B cell (primary cell): ENCODE measurements around the gene GTF3A. TPM values are rescaled to one million over a fixed set of nuclear protein-coding genes. Genes with fewer than 3 reads are reported as not detected.

Experiments used
- ATAC-seq: fragments of 200-7000 bp; cut with Tn5 transposase; one replicate; pipeline ENCODE4 v1.10.0; 2021; ENCODE audit warnings: low read depth, mild to moderate bottlenecking, moderate number of reproducible peaks, moderate library complexity
- CTCF ChIA-PET: fragments of 350-600 bp; sonication (Branson Sonifier 250); formaldehyde crosslinking; loops from one replicate; lab custom pipeline; 2021; ENCODE audit warnings: antibody characterized with exemption, inconsistent platforms; lab: Charles Lee
- POLR2A ChIA-PET: fragments of 350-600 bp; sonication (Branson Sonifier 250); formaldehyde crosslinking; loops from one replicate; lab custom pipeline; 2021; ENCODE audit warnings: antibody characterized with exemption; lab: Charles Lee
- DNase-seq: peaks from one replicate; pipeline ENCODE4 v3.0.0; 2013
- H2AFZ ChIP-seq: 2 replicates; pipeline ENCODE4 v1.6.1; 2012; ENCODE audit warnings: mild to moderate bottlenecking, low read depth, low read length; ENCODE audit not compliant: insufficient read depth, poor library complexity, severe bottlenecking
- H3K27ac ChIP-seq, 2 donors: 1 replicate in 1 of 2; 2 replicates in 1 of 2; pipeline ENCODE4 v1.5.1; 2012 to 2013; ENCODE audit warnings: low read length in 2 of 2, mild to moderate bottlenecking in 2 of 2, moderate library complexity in 1 of 2
- H3K27me3 ChIP-seq, 4 experiments: fragments of 200-600 bp in 1 of 4; sonication (generic) in 1 of 4; replicated peaks in 1 of 4; 1 replicate in 2 of 4; 2 replicates in 2 of 4; pipeline versions ENCODE4 v1.6.1 to v1.7.0; 2013 to 2016; ENCODE audit warnings: low read length in 3 of 4, mild to moderate bottlenecking in 2 of 4, mixed read lengths in 1 of 4, moderate library complexity in 1 of 4; ENCODE audit not compliant: insufficient read depth in 4 of 4, control insufficient read depth in 3 of 4; ENCODE audit errors: control extremely low read depth in 1 of 4
- H3K36me3 ChIP-seq, 2 experiments: replicated peaks in 1 of 2; 1 replicate in 1 of 2; 2 replicates in 1 of 2; pipeline versions ENCODE4 v1.6.1 to v1.7.1; 2013; ENCODE audit warnings: low read length in 1 of 2; ENCODE audit not compliant: insufficient read depth in 2 of 2, control insufficient read depth in 1 of 2; ENCODE audit errors: control extremely low read depth in 1 of 2, extremely low read depth in 1 of 2
- H3K4me1 ChIP-seq, 2 donors: fragments of 200-600 bp in 1 of 2; sonication (generic) in 1 of 2; 1 replicate in 1 of 2; 2 replicates in 1 of 2; pipeline versions ENCODE4 v1.5.1 to v1.6.1; 2013 to 2017; ENCODE audit warnings: low read length in 2 of 2; ENCODE audit not compliant: control insufficient read depth in 2 of 2, insufficient read depth in 2 of 2
- H3K4me2 ChIP-seq: replicated peaks from 2 replicates; pipeline ENCODE3; 2012; ENCODE audit warnings: mild to moderate bottlenecking, low read depth, low read length; ENCODE audit not compliant: poor library complexity, severe bottlenecking
- H3K4me3 ChIP-seq, 5 experiments: fragments of 200-600 bp in 1 of 5; sonication (generic) in 1 of 5; 1 replicate in 3 of 5; 2 replicates in 2 of 5; pipeline versions ENCODE4 v1.5.1 to v1.7.0; 2011 to 2016; ENCODE audit warnings: low read length in 4 of 5, mild to moderate bottlenecking in 4 of 5, low read depth in 2 of 5, control low read depth in 1 of 5, moderate library complexity in 1 of 5; ENCODE audit not compliant: insufficient read depth in 1 of 5; ENCODE audit errors: control extremely low read depth in 1 of 5, extremely low read depth in 1 of 5
- H3K79me2 ChIP-seq: fragments of 200-600 bp; sonication (generic); one replicate; pipeline ENCODE4 v1.6.0; 2016; ENCODE audit warnings: low read length; ENCODE audit not compliant: control insufficient read depth, insufficient read depth
- H3K9ac ChIP-seq: fragments of 200-600 bp; sonication (generic); 2 replicates; pipeline ENCODE4 v1.6.1; 2017; ENCODE audit warnings: mild to moderate bottlenecking, low read length, moderate library complexity
- H3K9me3 ChIP-seq, 3 donors: one replicate each; pipeline versions ENCODE4 v1.6.1 to v1.7.1; 2013; ENCODE audit warnings: low read length in 2 of 3; ENCODE audit not compliant: control insufficient read depth in 2 of 3, insufficient read depth in 1 of 3; ENCODE audit errors: control extremely low read depth in 1 of 3
- H4K20me1 ChIP-seq: 2 replicates; pipeline ENCODE4 v1.6.0; 2012; ENCODE audit warnings: mild to moderate bottlenecking, low read length; ENCODE audit not compliant: insufficient read depth, control insufficient read depth, poor library complexity, severe bottlenecking
- H3K27ac Mint-ChIP-seq: one replicate; pipeline ENCODE4 v1.8.0; 2021; ENCODE audit warnings: mixed read lengths
- H3K27me3 Mint-ChIP-seq: one replicate; pipeline ENCODE4 v1.8.0; 2021; ENCODE audit warnings: mixed read lengths
- H3K4me1 Mint-ChIP-seq: one replicate; pipeline ENCODE4 v1.8.0; 2021; ENCODE audit warnings: mixed read lengths
- H3K4me3 Mint-ChIP-seq: one replicate; pipeline ENCODE4 v1.8.0; 2021; ENCODE audit warnings: mixed read lengths
- H3K9me3 Mint-ChIP-seq: one replicate; pipeline ENCODE4 v1.8.0; 2022; ENCODE audit warnings: mixed read lengths; ENCODE audit not compliant: insufficient read depth
- CTCF ChIP-seq: fragments of 200-600 bp; IDR thresholded peaks from one replicate; pipeline ENCODE4 v1.8.0; 2022; ENCODE audit warnings: antibody characterized with exemption, mild to moderate bottlenecking
- EZH2 ChIP-seq: IDR thresholded peaks from 2 replicates; pipeline ENCODE4 v1.6.1; 2012; ENCODE audit warnings: borderline replicate concordance, low read depth, mild to moderate bottlenecking, moderate library complexity, low read length; ENCODE audit not compliant: insufficient read depth, poor library complexity, severe bottlenecking
- WGBS: methylation state at CpG from one replicate; pipeline ENCODE4 v1.1.5; 2013; ENCODE audit warnings: missing lambda C conversion rate; ENCODE audit not compliant: insufficient coverage; 5-methylcytosine and 5-hydroxymethylcytosine counted together
- intact Hi-C: fragments of 100-400 bp; cut with micrococcal nuclease; formaldehyde crosslinking; loops from one replicate; pipeline ENCODE4 v1.10.0; 2022
- polyA plus RNA-seq: library from polyadenylated mRNA; depleted of rRNA; stranded (reverse); fragments of >200 nt; gene quantifications from 2 replicates; pipeline ENCODE4 v1.2.3, GENCODE V29; 2012
- total RNA-seq, 2 donors: library from RNA; stranded (reverse); fragments of 120-200 nt in 1 of 2; gene quantifications; 1 replicate in 1 of 2; 2 replicates in 1 of 2; pipeline versions ENCODE4 v1.2.3 to v1.2.4, GENCODE V29; 2013 to 2022

The GTF3A gene
- total and polyA plus RNA-seq, 2 donors (not counting 1 experiment from before 2014, with no cell fraction given), result 122 to 169 TPM

GRCh38 chr13:27383104-27383921 lies 41.1 kb upstream of the GTF3A start:
- no peaks in the 10 kb centered on the region for H3K4me1 ChIP-seq
- no peak overlapping the region for H3K4me3 ChIP-seq
- no peak overlapping the region for H3K27ac Mint-ChIP-seq
- H4K20me1 ChIP-seq, result no peaks in the 10 kb centered on the region
- no peak overlapping the region for H2AFZ ChIP-seq
- ATAC-seq, result no peak
- no peak for DNase-seq
- ChIA-PET CTCF (interaction anchor here (1.2 to 2.4 kb wide), 3 partner anchors 21 to 443 kb away, joined by 3 to 12 read pairs (median 7); no protein-coding TSS in a partner anchor), POLR2A (no interaction called here)
- H3K9me3 Mint-ChIP-seq, result no peaks in the 10 kb centered on the region
- H3K27me3 ChIP-seq, result peaks cover 0 to 17% (median 0%) of the 10 kb centered on the region in 4 experiments
- no peaks in the 10 kb centered on the region for H3K36me3 ChIP-seq
- no peaks in the 10 kb centered on the region for H3K9me3 ChIP-seq
- H3K4me3 Mint-ChIP-seq, result no peak overlapping the region
- H3K79me2 ChIP-seq, result no peaks in the 10 kb centered on the region
- 95% methylated on average over 16 of the region's 22 CpGs for WGBS
- no peak for TF ChIP-seq EZH2
- no peak for TF ChIP-seq CTCF
- peaks cover 4% of the 10 kb centered on the region for H3K27me3 Mint-ChIP-seq
- H3K4me2 ChIP-seq, result no peak overlapping the region
- intact Hi-C loops, result no loop called here
- H3K27ac ChIP-seq, result no peak overlapping the region
- no peak overlapping the region for H3K9ac ChIP-seq
- no peaks in the 10 kb centered on the region for H3K4me1 Mint-ChIP-seq

- H3K4me1 ChIP-seq, result no peaks in the 10 kb centered on the region
- H3K4me3 ChIP-seq, result no peak overlapping the region
- no peaks in the 10 kb centered on the region for H3K9me3 ChIP-seq
- no peak overlapping the region for H3K9ac ChIP-seq
- Mint-ChIP-seq H3K27ac (no peak overlapping the region), H3K4me1 (no peaks in the 10 kb centered on the region), H3K4me3 (no peak overlapping the region), H3K27me3 (peaks cover 4% of the 10 kb centered on the region), H3K9me3 (no peaks in the 10 kb centered on the region)
- WGBS, result 94% methylated on average over 3 of the region's 4 CpGs
- H3K27me3 ChIP-seq, result peaks cover 0 to 17% (median 0%) of the 10 kb centered on the region in 4 experiments
- ATAC-seq (no peak), DNase-seq (no peak)
- CTCF ChIA-PET, result interaction anchor here (1.0 to 2.4 kb wide), 5 partner anchors 13 to 446 kb away, joined by 3 to 12 read pairs (median 3); no protein-coding TSS in a partner anchor
- no peaks in the 10 kb centered on the region for H4K20me1 ChIP-seq
- H3K4me2 ChIP-seq, result no peak overlapping the region
- TF ChIP-seq CTCF, result no peak
- no peak for TF ChIP-seq EZH2
- POLR2A ChIA-PET, result no interaction called here
- H3K27ac ChIP-seq, result no peak overlapping the region
- no peak overlapping the region for H2AFZ ChIP-seq
- no peaks in the 10 kb centered on the region for H3K79me2 ChIP-seq
- intact Hi-C loops, result no loop called here
- H3K36me3 ChIP-seq, result no peaks in the 10 kb centered on the region
Observed at GRCh38 chr13:27384285-27384684, 40.1 kb upstream of the GTF3A start.
